Suppressor macrophage treated with lipopolysaccharide for 1 hour (primary cell): Measurements from ENCODE around the gene HDAC7.

Experiments
- DNase-seq, 3 donors: peaks; one replicate each; pipeline ENCODE4 v3.0.0-alpha.2; 2020 to 2022

The HDAC7 gene

GRCh38 chr12:47744778-47745436 is 74.8 kb downstream of the HDAC7 start:
- DNase-seq = no peak

- DNase-seq = no peak
Measured at GRCh38 chr12:47744005-47744651, 75.6 kb downstream of the HDAC7 start.

GRCh38 chr12:47743311-47743860 is 76.3 kb downstream of the HDAC7 start:
- no peak for DNase-seq

GRCh38 chr12:47742253-47742825 is 77.4 kb downstream of the HDAC7 start:
- peak; percentile 46 to 58 (median 54) for DNase-seq

GRCh38 chr12:47741340-47741703 is 78.4 kb downstream of the HDAC7 start:
- peak; percentile 67 to 84 (median 75) for DNase-seq

- no peak for DNase-seq
Measured at GRCh38 chr12:47740606-47741339, 78.9 kb downstream of the HDAC7 start.

GRCh38 chr12:47739979-47740378 is 79.7 kb downstream of the HDAC7 start:
- DNase-seq = no peak

- DNase-seq = no peak
Measured at GRCh38 chr12:47739297-47739696, 80.4 kb downstream of the HDAC7 start.

GRCh38 chr12:47737936-47738594 is 81.6 kb downstream of the HDAC7 start:
- no peak for DNase-seq

- no peak for DNase-seq
Measured at GRCh38 chr12:47736877-47737676, 82.6 kb downstream of the HDAC7 start.

GRCh38 chr12:47736216-47736615 is 83.5 kb downstream of the HDAC7 start:
- peak; percentile 23 to 39 (median 38) for DNase-seq

- DNase-seq = no peak
Measured at GRCh38 chr12:47735649-47736048, 84.1 kb downstream of the HDAC7 start.

- no peak for DNase-seq
Measured at GRCh38 chr12:47734725-47735480, 84.8 kb downstream of the HDAC7 start.

GRCh38 chr12:47733142-47733541 is 86.6 kb downstream of the HDAC7 start:
- DNase-seq = no peak
